Calu3 (cell line): Measurements from ENCODE around the gene PPP1CB. TPM values are rescaled to one million over a fixed set of nuclear protein-coding genes. Genes with fewer than 3 reads are reported as not detected.
"Not testable (repeated sequence)": the region's sequence is repeated elsewhere in the genome, so short reads cannot be mapped to it uniquely, and the experiment has no call there.

Experiments used
- BruUV-seq: library from RNA; stranded (reverse); fragments of 400-500 nt; replicated peaks from 2 replicates; lab custom pipeline; 2021; lab: Mats Ljungman, UMichigan
- CTCF ChIA-PET: fragments of 300-600 bp; sonication (Branson Sonifier 250); formaldehyde crosslinking; loops from one replicate; lab custom pipeline; 2022; ENCODE audit warnings: antibody characterized with exemption; lab: Charles Lee
- DNase-seq: peaks from one replicate; pipeline ENCODE4 v3.0.0; 2022
- H3K27ac Mint-ChIP-seq: one replicate; pipeline ENCODE4 v1.8.0; 2022; ENCODE audit warnings: mixed read lengths; ENCODE audit not compliant: unreplicated experiment
- H3K27me3 Mint-ChIP-seq: one replicate; pipeline ENCODE4 v1.8.0; 2022; ENCODE audit warnings: mixed read lengths; ENCODE audit not compliant: unreplicated experiment
- H3K36me3 Mint-ChIP-seq: one replicate; pipeline ENCODE4 v1.8.0; 2022; ENCODE audit warnings: mild to moderate bottlenecking, moderate library complexity, mixed read lengths; ENCODE audit not compliant: insufficient read depth, unreplicated experiment
- H3K4me1 Mint-ChIP-seq: one replicate; pipeline ENCODE4 v1.8.0; 2022; ENCODE audit warnings: mild to moderate bottlenecking, low read depth, mixed read lengths; ENCODE audit not compliant: unreplicated experiment
- H3K4me3 Mint-ChIP-seq: one replicate; pipeline ENCODE4 v1.8.0; 2022; ENCODE audit warnings: mild to moderate bottlenecking, low read depth, moderate library complexity, mixed read lengths; ENCODE audit not compliant: unreplicated experiment
- H3K9me3 Mint-ChIP-seq: one replicate; pipeline ENCODE4 v1.8.0; 2022; ENCODE audit warnings: low read depth, mixed read lengths; ENCODE audit not compliant: unreplicated experiment
- intact Hi-C: fragments of 100-400 bp; cut with micrococcal nuclease; formaldehyde crosslinking; loops from one replicate; pipeline ENCODE4 v1.10.0; 2022; ENCODE audit not compliant: unreplicated experiment
- total RNA-seq: library from RNA; stranded (reverse); gene quantifications from 2 replicates; pipeline ENCODE4 v1.2.3, GENCODE V29; 2022
- TF ChIP-seq, protein P1 (sequence below): fragments of 200-600 bp; IDR thresholded peaks from one replicate; pipeline ENCODE4 v1.8.0; 2022; ENCODE audit warnings: antibody characterized with exemption; ENCODE audit not compliant: unreplicated experiment

PPP1CB gene
- total RNA-seq, 1 experiment from 2014 or later: 218 TPM

DNA sequence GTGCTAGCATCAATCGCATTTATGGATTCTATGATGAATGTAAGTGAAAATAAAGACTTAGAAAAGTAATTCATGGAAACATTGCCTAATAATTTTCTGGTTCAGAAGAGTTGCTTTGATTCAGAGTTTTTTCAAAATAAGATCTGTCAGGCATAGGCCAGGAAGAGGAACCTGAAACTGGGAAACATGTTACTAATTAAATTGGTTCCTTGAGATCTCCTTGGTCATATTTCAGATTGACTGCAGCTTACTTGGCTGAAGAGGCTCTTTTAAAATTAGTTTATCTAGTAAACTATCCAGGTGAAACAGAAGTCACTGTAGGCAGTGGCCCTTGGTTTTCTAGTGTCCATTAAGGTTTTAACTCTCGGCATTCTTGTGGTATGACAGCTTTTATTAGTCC is 27.4 kb downstream of the PPP1CB start:
- no TSS peak for BruUV-seq
- no peaks in the 10 kb centered on the region for H3K9me3 Mint-ChIP-seq
- H3K27me3 Mint-ChIP-seq: no peaks in the 10 kb centered on the region
- H3K27ac Mint-ChIP-seq: no peak overlapping the region
- intact Hi-C loops: no loop called here
- DNase-seq: no peak
- CTCF ChIA-PET: no interaction called here
- H3K36me3 Mint-ChIP-seq: peaks cover 38% of the 10 kb centered on the region
- TF ChIP-seq, protein P1, sequence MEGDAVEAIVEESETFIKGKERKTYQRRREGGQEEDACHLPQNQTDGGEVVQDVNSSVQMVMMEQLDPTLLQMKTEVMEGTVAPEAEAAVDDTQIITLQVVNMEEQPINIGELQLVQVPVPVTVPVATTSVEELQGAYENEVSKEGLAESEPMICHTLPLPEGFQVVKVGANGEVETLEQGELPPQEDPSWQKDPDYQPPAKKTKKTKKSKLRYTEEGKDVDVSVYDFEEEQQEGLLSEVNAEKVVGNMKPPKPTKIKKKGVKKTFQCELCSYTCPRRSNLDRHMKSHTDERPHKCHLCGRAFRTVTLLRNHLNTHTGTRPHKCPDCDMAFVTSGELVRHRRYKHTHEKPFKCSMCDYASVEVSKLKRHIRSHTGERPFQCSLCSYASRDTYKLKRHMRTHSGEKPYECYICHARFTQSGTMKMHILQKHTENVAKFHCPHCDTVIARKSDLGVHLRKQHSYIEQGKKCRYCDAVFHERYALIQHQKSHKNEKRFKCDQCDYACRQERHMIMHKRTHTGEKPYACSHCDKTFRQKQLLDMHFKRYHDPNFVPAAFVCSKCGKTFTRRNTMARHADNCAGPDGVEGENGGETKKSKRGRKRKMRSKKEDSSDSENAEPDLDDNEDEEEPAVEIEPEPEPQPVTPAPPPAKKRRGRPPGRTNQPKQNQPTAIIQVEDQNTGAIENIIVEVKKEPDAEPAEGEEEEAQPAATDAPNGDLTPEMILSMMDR: no peak
- no peak overlapping the region for H3K4me3 Mint-ChIP-seq
- peaks cover 7% of the 10 kb centered on the region for H3K4me1 Mint-ChIP-seq

DNA sequence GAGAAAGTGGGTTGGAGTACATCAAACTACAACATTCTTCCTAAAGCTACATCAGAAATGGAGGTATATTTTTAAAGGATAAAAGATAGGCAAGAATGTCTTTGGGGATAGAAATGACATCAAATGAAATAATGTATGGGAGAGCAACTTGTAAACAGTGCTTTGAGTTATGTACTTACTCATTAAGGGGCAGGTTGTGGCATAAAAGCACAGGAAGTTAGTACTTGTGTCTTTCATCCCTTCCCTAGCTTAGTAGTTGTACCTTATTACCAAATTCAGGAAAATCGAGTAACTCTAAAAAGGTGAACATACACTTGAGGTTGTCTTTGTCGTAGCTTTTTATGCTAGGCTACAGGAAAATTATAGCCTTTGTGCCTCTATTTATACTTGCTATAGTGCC is 28.9 kb downstream of the PPP1CB start:
- no peak for DNase-seq
- peaks cover 42% of the 10 kb centered on the region for H3K36me3 Mint-ChIP-seq
- no TSS peak for BruUV-seq

DNA sequence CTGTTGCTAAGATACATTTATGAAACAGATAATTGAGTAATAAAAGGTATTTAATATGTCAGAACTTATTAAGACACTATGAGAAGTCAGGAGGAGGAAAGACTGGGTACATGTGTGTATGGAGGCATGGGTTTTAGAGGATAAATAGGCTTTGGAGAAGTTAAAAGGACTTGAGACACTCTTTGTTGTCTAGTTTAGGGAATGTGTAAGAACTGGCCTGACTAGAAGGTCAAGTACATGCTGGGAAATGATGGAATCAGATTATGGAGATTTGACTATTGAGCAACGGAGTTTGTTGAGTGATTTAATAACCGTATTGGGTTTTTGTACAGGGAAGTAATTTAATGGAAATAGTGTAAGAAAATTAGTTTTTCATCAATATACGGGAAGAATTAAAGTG is 30.8 kb downstream of the PPP1CB start:
- CTCF ChIA-PET: no interaction called here
- BruUV-seq: no TSS peak
- Mint-ChIP-seq H3K4me3 (no peak overlapping the region), H3K27ac (peak overlapping the region; percentile 33), H3K36me3 (peaks cover 49% of the 10 kb centered on the region), H3K4me1 (no peaks in the 10 kb centered on the region), H3K9me3 (no peaks in the 10 kb centered on the region), H3K27me3 (no peaks in the 10 kb centered on the region)
- no peak for DNase-seq
- intact Hi-C loops: no loop called here
- TF ChIP-seq, protein P1: no peak

More for the DNA sequence above, 28.9 kb downstream of the PPP1CB start:
- no peak overlapping the region for H3K27ac Mint-ChIP-seq
- no peaks in the 10 kb centered on the region for H3K27me3 Mint-ChIP-seq
- H3K9me3 Mint-ChIP-seq: no peaks in the 10 kb centered on the region
- H3K4me1 Mint-ChIP-seq: peaks cover 5% of the 10 kb centered on the region
- H3K4me3 Mint-ChIP-seq: no peak overlapping the region
- intact Hi-C loops: no loop called here
- CTCF ChIA-PET: no interaction called here
- TF ChIP-seq, protein P1: no peak

DNA sequence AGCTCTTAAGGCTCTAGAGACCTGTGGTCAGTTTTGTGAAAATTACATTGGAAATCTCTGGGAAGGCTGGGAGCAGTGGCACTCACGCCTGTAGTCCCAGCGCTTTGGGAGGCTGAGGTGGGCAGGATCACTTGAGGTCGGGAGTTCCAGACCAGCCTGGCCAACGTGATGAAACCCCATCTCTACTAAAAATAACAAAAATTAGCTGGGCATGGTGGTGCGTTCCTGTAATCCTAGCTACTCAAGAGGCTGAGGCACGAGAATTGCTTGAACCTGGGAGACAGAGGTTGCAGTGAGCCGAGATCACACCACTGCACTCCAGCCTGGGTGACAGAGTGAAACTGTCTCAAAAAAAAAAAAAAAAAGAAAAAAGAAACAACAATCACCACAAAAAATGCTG is 32.9 kb downstream of the PPP1CB start:
- H3K27ac Mint-ChIP-seq, CTCF ChIA-PET: not testable (repeated sequence)

DNA sequence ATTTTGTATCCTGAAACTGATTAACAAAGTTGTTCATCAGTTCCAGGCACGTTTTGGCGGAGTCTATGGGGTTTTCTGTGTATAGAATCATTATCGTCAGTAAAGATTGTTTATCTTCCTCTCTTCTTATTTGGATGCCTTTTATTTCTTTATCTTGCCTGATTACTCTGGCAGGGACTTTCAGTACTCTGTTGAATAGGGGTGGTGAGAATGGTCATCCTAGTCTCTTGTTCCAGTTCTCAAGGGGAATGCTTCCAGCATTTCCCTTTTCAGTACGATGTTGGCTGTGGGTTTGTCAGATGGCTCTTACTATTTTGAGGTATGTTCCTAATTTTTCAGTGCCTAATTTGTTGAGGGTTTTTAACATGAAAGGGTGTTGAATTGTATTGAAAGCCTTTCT is 45.0 kb downstream of the PPP1CB start:
- intact Hi-C loops: no loop called here
- H3K36me3 Mint-ChIP-seq: peaks cover 61% of the 10 kb centered on the region
- CTCF ChIA-PET: no interaction called here
- BruUV-seq: no TSS peak
- H3K27me3 Mint-ChIP-seq: no peaks in the 10 kb centered on the region
- H3K27ac Mint-ChIP-seq: no peak overlapping the region
- peaks cover 20% of the 10 kb centered on the region for H3K4me1 Mint-ChIP-seq
- TF ChIP-seq, protein P1: no peak
- no peak overlapping the region for H3K4me3 Mint-ChIP-seq
- H3K9me3 Mint-ChIP-seq: peaks cover 3% of the 10 kb centered on the region
- DNase-seq: no peak

More for the DNA sequence above, 32.9 kb downstream of the PPP1CB start:
- H3K27me3 Mint-ChIP-seq, H3K4me1 Mint-ChIP-seq, DNase-seq, intact Hi-C loops, BruUV-seq, H3K9me3 Mint-ChIP-seq, H3K4me3 Mint-ChIP-seq: not testable (repeated sequence)
- peaks cover 56% of the 10 kb centered on the region for H3K36me3 Mint-ChIP-seq
